Stomach (tissue), 4 donors: ENCODE data around the gene MCRS1.

Source experiments
- CTCF ChIP-seq, 7 experiments: fragments of 450-650 bp in 4 of 7; fragments of 200-600 bp in 3 of 7; sonication (generic) in 3 of 7; IDR thresholded peaks; one replicate each; pipeline ENCODE4 v1.5.1; 2016 to 2019; ENCODE audit warnings: antibody characterized with exemption in 7 of 7, control low read depth in 2 of 7, mild to moderate bottlenecking in 1 of 7
- POLR2A ChIP-seq, 4 donors: fragments of 450-650 bp; IDR thresholded peaks; one replicate each; pipeline ENCODE4 v1.6.1; 2016; ENCODE audit warnings: antibody characterized with exemption in 4 of 4, control low read depth in 2 of 4, mild to moderate bottlenecking in 1 of 4, moderate library complexity in 1 of 4
- POLR2AphosphoS5 ChIP-seq, 3 donors: sonication (generic); formaldehyde crosslinking; IDR thresholded peaks; one replicate each; pipeline ENCODE4 v1.6.1; 2016; ENCODE audit warnings: antibody characterized with exemption in 3 of 3

GRCh38 chr12:49560695-49561094 is 7.2 kb downstream of the MCRS1 start:
- TF ChIP-seq POLR2A (IDR thresholded peaks at IDR 0.05), result no peak
- no peak for TF ChIP-seq CTCF (IDR thresholded peaks at IDR 0.05)
- TF ChIP-seq POLR2AphosphoS5 (IDR thresholded peaks at IDR 0.05), result no peak
